Ecto neural progenitor cell (in vitro differentiated cells): ENCODE results near the gene ADGRD1.
A peak's percentile ranks its signal among the peaks of the same experiment; 100 is the strongest.
"Not testable (repeated sequence)": the region's sequence is repeated elsewhere in the genome, so short reads cannot be mapped to it uniquely, and the experiment has no call there.

Source experiments
- DNase-seq: peaks from one replicate; pipeline ENCODE4 v3.0.0-alpha.2; 2018; ENCODE audit warnings: low spot score

ADGRD1 gene

DNA sequence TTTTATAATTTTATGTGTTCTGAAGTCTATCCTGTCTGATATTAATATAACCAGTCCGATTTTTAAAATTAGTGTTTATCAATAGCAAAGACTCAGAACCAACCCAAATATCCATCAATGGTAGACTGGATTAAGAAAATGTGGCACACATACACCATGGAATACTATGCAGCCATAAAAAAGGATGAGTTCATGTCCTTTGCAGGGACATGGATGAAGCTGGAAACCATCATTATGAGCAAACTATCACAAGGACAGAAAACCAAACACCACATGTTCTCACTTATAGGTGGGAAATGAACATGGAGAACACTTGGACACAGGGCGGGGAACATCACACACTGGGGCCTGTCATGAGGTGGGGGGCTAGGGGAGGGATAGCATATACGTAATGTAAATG is 16.2 kb upstream of the ADGRD1 start:
- DNase-seq: not testable (repeated sequence)

DNA sequence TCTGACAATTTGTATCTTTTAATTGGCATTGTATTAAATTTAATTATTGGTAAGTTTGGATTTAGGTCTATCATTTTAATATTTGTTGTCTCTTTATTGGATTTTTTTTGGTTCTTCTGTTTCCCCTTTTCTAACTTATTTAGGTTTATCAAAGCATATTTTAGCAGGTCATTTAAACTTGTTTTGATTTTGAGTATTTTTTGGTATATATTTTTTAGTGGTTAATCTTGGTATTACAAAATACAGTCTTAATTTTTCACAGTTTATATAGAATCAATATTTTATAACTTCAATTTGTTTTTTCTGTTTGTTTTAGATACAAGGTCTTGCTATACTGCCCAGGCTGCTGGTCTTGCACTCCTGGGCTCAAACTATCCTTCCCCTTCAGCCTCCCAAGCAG is 15.5 kb upstream of the ADGRD1 start:
- no peak for DNase-seq

- DNase-seq: peak; percentile 5
These were observed 8.8 kb upstream of the ADGRD1 start for GRCh38 chr12:130944878-130945277.

DNA sequence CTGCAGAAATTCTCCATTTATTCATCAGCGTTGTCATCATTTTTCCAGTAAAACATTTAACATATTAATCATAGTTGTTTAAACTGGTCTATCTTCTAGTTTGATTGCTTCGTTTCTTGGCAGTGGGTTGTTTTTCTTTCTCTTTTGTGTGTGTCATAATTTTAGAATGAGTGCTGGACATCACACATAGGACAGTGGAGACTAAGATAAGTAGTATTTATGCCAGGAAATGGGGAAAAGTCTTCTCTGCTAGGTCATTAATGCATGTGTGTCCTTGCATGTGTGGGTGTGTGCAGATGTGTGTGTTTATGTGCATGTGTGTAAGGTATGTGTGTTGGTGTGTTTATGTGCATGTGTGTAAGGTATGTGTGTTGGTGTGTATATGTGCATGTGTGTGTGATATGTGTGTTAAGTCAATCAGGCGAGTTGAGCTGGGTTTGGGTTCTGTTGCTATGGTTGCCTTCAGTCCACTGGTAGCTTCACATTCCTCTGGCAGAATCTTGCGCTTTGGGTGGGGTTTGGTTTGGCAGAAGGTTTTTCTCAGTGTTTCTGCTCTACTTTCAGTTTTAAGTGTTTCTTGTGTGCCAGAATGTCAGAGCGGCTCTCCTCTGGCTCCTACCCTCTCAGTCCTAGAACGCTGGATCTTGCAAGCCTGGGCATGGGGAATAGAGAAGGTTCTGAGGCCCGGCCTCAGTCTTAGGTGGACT is 7.8 kb upstream of the ADGRD1 start:
- peak; percentile 32 for DNase-seq

GRCh38 chr12:130947028-130947613 is 6.6 kb upstream of the ADGRD1 start:
- no peak for DNase-seq

DNA sequence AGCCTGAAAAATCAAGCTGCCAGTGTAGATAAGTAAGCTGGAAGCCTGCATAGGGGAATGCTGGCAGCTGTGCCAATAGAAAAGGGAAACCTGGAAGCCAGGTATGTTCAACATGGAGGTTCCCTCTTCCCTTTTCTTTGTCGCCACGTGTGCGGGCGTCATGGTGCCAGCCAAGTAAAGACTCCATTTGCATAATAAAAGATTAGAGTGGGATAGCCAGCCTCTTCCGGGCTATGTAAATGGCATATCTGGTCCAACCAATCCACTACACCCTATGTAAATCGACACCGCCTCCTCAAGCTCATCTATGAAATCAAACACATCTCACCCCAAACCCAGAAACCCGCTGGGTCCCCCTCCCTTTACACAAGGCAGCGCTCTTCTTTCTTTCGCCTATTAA is 5.6 kb upstream of the ADGRD1 start:
- DNase-seq: peak; percentile 52

DNA sequence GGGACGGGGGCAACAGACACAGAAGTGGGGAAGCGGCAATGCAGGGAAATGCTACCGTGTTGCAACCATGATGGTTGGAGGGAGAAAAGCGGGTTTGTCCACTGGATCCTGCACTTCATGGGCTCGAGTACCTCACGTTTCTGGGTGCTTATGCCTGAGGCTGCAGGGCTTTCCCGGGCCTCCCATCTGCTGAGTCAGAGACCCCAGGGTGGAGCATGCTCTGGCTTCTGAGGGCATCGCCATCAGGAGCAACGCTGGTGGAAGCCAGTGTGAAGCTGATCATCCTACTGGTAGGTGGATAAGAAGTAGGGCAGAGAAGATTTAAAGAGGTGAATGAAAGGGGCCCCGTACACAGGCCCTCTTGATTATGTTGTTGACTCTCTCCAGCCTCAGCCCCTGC is 5.0 kb upstream of the ADGRD1 start:
- no peak for DNase-seq

GRCh38 chr12:130949806-130950205 is 3.9 kb upstream of the ADGRD1 start:
- DNase-seq: peak; percentile 43

DNA sequence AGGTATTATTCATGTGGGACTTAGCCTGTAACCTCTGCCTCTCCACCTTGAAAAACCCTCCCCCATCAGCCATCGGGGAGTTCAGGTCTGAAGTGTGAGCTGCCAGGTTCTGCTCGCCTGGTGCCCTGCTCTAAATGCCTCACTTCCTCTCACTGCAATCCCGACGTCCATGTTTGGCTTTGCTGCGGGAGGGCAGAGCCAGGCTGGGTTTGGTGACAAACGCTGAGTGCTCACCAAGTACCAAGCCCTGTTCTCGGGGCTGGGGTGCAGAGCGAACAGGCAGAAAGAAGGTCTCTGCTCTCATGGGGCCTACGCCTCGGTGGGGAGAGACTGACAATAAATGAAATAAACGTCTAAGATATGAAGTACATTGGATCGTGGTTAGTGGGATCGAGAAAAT is 2.1 kb upstream of the ADGRD1 start:
- peak; percentile 40 for DNase-seq

DNA sequence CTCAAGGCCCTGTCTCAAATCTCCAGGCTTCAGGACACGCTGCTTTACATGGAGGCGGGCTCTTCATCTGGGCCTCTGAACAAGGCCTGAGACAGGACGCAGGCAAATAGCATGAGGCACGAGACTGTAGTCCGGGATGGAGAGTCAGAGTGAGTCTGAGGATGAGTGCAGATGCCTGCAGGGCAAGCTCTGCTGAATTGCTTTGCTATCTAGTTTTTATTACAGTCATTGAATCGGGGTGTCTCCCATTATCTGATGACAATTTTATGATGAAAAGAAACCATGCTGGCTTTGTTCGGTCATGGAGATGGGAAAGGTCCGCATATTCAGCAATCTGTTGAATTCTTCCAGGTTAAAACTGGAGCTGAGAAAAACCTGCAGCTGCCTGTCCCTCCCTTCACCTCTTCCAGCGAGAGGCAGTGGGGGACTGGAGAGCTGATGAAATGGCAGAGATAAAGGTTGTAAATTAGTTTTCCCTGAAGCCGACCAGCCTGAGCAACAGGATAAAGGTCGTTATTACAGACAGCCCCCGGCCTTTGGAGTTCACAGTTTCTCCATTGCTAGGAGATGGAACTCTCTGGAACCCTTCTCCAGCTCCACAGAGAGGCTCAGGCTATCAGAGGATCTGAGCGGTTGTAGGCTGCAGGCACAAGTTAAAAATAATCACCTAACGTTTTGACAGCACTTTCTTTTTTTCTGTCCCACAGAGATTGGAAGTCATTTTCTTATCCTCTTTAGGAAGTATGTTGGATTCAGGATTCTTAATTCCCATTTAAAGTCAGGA is 1.3 kb upstream of the ADGRD1 start:
- peak; percentile 49 for DNase-seq

- no peak for DNase-seq
These were observed 781 bp downstream of the ADGRD1 start for GRCh38 chr12:130954544-130954831.

DNA sequence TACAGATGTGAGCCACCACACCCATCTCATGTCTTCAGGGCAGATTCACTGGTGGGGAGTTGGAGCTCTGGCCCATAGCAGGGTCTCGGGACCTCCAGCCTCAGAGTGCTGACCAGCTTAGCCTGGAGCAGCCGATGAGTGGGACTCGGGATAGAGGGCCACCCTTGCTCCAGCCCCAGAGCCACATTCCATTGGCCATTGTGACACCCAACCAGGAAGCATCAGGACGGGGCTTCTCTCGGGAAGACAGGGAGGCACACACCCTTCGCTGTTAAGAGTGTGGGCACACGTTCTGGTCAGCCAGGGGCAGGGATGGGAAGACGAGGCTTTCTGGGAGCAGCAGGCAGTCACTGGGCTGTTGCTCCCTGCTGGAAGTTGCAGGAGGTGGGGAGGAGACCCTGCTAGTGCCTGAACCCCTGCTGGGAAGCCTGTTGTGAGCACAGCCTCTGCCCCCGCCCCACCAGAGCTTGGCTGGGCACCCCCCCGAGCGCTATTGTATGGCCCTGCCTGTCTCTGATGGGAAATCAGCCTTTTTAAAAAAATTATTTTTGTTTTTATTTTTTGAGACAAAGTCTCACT is 1.6 kb downstream of the ADGRD1 start:
- no peak for DNase-seq

GRCh38 chr12:130956009-130956408 is 2.3 kb downstream of the ADGRD1 start:
- peak; percentile 39 for DNase-seq

DNA sequence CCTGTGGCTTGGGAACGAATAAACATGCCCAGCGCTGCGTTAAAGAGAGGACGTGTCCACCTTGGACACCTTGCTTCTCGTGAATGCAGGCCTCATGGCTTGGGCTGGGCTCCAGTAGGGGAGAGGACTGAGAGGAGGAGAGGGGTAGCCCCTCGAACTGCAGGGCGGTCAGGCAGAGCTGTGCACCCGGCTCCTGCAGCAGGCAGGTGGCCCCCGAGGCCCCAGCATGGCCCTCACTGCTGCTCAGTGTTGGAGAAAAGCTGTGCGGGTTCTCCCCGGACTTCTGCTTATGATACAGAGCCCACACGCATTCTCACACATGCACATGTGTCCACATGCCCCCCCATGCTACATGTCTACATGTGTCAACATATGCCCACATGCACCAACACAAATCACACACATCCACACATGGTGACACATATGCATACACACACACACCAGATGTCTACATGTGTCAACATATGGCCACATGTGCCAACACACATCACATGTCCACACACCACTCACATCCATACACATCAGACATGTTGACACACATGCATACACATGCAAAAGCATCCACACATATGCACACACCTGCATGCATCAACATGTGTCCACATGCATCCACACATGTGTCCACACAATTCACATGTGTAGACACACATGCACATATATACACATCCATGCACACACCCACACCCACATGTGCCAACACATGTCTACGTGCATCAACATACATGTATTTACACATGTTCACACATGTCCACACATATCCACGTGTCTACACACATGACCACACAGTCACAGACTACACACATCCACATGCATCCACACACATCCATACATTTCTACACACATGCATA is 3.0 kb downstream of the ADGRD1 start:
- DNase-seq: peak; percentile 42

DNA sequence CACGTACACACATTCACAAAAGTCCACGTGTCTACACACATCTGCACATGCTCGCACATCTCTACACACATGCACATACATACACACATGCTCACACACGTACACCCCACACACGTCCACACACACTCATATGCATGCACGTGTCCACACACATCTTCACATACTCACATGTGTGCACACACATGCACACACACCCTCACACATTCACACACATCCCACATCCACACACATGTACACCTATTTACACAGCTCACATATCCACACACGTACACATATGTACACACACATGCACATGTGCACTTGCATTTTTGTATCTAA is 3.6 kb downstream of the ADGRD1 start:
- no peak for DNase-seq

- DNase-seq: peak; percentile 48
These were observed 4.9 kb downstream of the ADGRD1 start for GRCh38 chr12:130958557-130959140.

- peak; percentile 29 for DNase-seq
These were observed 5.9 kb downstream of the ADGRD1 start for GRCh38 chr12:130959632-130960031.

DNA sequence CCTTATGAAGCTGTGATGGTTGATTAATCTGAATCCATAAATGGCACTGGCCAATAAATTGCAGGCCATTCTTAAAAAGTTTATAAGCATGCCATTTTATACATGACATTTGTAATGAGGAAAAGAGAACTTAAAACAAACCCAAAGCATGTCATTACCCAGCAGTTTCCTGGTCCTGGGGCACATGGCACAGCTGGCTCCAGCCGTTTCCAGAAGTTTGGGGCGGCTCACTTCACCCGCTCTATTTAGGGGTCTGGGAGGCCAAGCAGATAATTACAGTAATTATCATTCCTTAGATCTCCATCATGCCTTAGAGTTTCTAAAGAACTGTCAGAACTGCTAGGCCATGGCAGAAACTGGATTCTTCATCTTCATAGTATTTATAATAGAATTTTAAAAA is 6.4 kb downstream of the ADGRD1 start:
- DNase-seq: peak; percentile 29

DNA sequence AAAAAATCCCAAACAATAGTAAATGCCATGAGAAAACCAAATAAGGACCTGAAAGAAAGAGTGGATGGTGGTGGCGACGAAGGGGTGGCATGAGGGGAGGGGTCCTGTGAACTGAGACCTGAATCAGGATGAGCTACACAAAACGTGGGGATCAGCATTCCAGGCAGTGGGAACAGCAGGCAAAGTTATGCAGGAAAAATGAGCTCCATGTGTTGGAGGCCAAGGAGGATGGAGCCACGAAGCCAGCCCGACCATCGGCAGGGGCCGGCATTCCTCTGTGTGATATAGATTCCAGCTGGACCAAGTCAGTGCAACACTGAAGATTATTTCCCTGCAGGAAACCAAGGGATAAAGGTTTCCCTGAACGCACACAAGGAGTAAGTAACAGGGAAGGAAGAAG is 7.1 kb downstream of the ADGRD1 start:
- peak; percentile 24 for DNase-seq

GRCh38 chr12:130961921-130962451 is 8.3 kb downstream of the ADGRD1 start:
- DNase-seq: peak; percentile 41

GRCh38 chr12:130965214-130965613 is 11.5 kb downstream of the ADGRD1 start:
- no peak for DNase-seq

- no peak for DNase-seq
These were observed 12.0 kb downstream of the ADGRD1 start for GRCh38 chr12:130965668-130966067.
